HCT116 (cell line): ENCODE results near the gene NBL1. TPM values are rescaled to one million over a fixed set of nuclear protein-coding genes. Genes with fewer than 3 reads are reported as not detected.

Experiments
- ATAC-seq: fragments of 200-7000 bp; cut with Tn5 transposase; 2 replicates; pipeline ENCODE4 v1.9.1; 2020; ENCODE audit warnings: mild to moderate bottlenecking, moderate library complexity
- BruUV-seq: library from RNA; stranded (reverse); fragments of 400-500 nt; replicated peaks from 2 replicates; lab custom pipeline; 2021; lab: Mats Ljungman, UMichigan
- CTCF ChIA-PET: fragments of 300-600 bp; sonication (Branson Sonifier 250); formaldehyde crosslinking; loops from one replicate; lab custom pipeline; 2021; ENCODE audit warnings: antibody characterized with exemption; lab: Charles Lee
- POLR2A ChIA-PET: fragments of 300-600, 350-600 bp; sonication (Branson Sonifier 250); formaldehyde crosslinking; loops from one replicate; lab custom pipeline; 2021; ENCODE audit warnings: antibody characterized with exemption; lab: Charles Lee
- RAD21 ChIA-PET, 2 experiments: fragments of 300-600 bp; sonication (Branson Sonifier 250); formaldehyde crosslinking; loops; one replicate each; lab custom pipeline; 2023; ENCODE audit warnings: low total read pairs in 2 of 2; ENCODE audit not compliant: uncharacterized antibody in 2 of 2, unreplicated experiment in 2 of 2, low non-redundant PET in 1 of 2; lab: Charles Lee
- DNase-seq: peaks from one replicate; pipeline ENCODE4 v3.0.0-alpha.2; 2010; ENCODE audit warnings: low read depth, low spot score
- H2AFZ ChIP-seq: fragments of 200-600 bp; shearing (Covaris generic), sonication (generic); 2 replicates; pipeline ENCODE4 v1.6.1; 2017; ENCODE audit warnings: low read depth, mixed run types, mixed read lengths, antibody characterized with exemption, low read length; ENCODE audit not compliant: poor library complexity, severe bottlenecking
- H3K27ac ChIP-seq: 2 replicates; pipeline ENCODE4 v1.5.1; 2012; ENCODE audit warnings: low read depth, low read length
- H3K27me3 ChIP-seq: fragments of 200-600 bp; sonication (generic); 2 replicates; pipeline ENCODE4 v1.6.1; 2016; ENCODE audit warnings: mixed run types, low read length, mixed read lengths; ENCODE audit not compliant: insufficient read depth
- H3K36me3 ChIP-seq, 2 experiments: fragments of 200-500 bp in 1 of 2; fragments of 200-600 bp in 1 of 2; sonication (Bioruptor generic) in 1 of 2; sonication (generic) in 1 of 2; 2 replicates each; pipeline versions ENCODE4 v1.5.1 to v1.6.1; 2014 to 2016; ENCODE audit warnings: low read length in 2 of 2, inconsistent platforms in 1 of 2, mixed read lengths in 1 of 2, mixed run types in 1 of 2; ENCODE audit not compliant: insufficient read depth in 2 of 2, control insufficient read depth in 1 of 2
- H3K4me1 ChIP-seq, 2 experiments: fragments of 200-600 bp in 1 of 2; sonication (generic) in 1 of 2; 2 replicates each; pipeline versions ENCODE4 v1.5.1 to v1.6.1; 2012 to 2017; ENCODE audit warnings: low read length in 2 of 2, inconsistent platforms in 1 of 2, mild to moderate bottlenecking in 1 of 2, mixed read lengths in 1 of 2, mixed run types in 1 of 2, moderate library complexity in 1 of 2; ENCODE audit not compliant: insufficient read depth in 2 of 2, control insufficient read depth in 1 of 2
- H3K4me2 ChIP-seq: fragments of 200-600 bp; sonication (generic); 2 replicates; pipeline ENCODE4 v1.6.1; 2017; ENCODE audit warnings: mixed run types, low read length, mixed read lengths
- H3K4me3 ChIP-seq, 2 experiments: fragments of 200-600 bp in 1 of 2; sonication (generic) in 1 of 2; replicated peaks in 1 of 2; 2 replicates each; pipeline ENCODE4 v1.5.1; 2011 to 2016; ENCODE audit warnings: low read length in 2 of 2, control low read depth in 1 of 2, low read depth in 1 of 2, mild to moderate bottlenecking in 1 of 2, mixed read lengths in 1 of 2, mixed run types in 1 of 2
- H3K79me2 ChIP-seq: fragments of 200-600 bp; sonication (generic); 2 replicates; pipeline ENCODE4 v1.6.1; 2017; ENCODE audit warnings: mild to moderate bottlenecking, mixed run types, low read length, moderate library complexity, mixed read lengths; ENCODE audit not compliant: insufficient read depth
- H3K9ac ChIP-seq: fragments of 200-600 bp; sonication (generic); 2 replicates; pipeline ENCODE4 v1.6.1; 2016; ENCODE audit warnings: low read length, mixed read lengths
- H3K9me2 ChIP-seq: fragments of 200-600 bp; sonication (generic), shearing (Covaris generic); 2 replicates; pipeline ENCODE4 v1.6.1; 2017; ENCODE audit warnings: mixed run types, mild to moderate bottlenecking, moderate library complexity; ENCODE audit not compliant: insufficient read depth
- H3K9me3 ChIP-seq, 2 experiments: fragments of 200-500 bp in 1 of 2; fragments of 200-600 bp in 1 of 2; sonication (Bioruptor generic) in 1 of 2; sonication (generic) in 1 of 2; 2 replicates each; pipeline ENCODE4 v1.6.1; 2014 to 2017; ENCODE audit warnings: low read length in 2 of 2, mixed read lengths in 2 of 2, inconsistent platforms in 1 of 2, low read depth in 1 of 2, mild to moderate bottlenecking in 1 of 2, mixed run types in 1 of 2, moderate library complexity in 1 of 2; ENCODE audit not compliant: control insufficient read depth in 1 of 2, insufficient read depth in 1 of 2
- H4K20me1 ChIP-seq: fragments of 200-600 bp; sonication (generic), shearing (Covaris generic); 2 replicates; pipeline ENCODE4 v1.6.1; 2017; ENCODE audit warnings: mixed run types, mild to moderate bottlenecking, moderate library complexity; ENCODE audit not compliant: insufficient read depth
- CBX3 ChIP-seq: IDR thresholded peaks from 2 replicates; pipeline ENCODE4 v1.6.1; 2012; ENCODE audit warnings: low read depth
- CEBPB ChIP-seq: IDR thresholded peaks from 2 replicates; pipeline ENCODE4 v1.6.1; 2012; ENCODE audit warnings: low read depth
- EGR1 ChIP-seq: IDR thresholded peaks from 2 replicates; pipeline ENCODE4 v1.6.1; 2012; ENCODE audit warnings: low read depth
- ELF1 ChIP-seq: IDR thresholded peaks from 2 replicates; pipeline ENCODE4 v1.6.1; 2012; ENCODE audit warnings: low read depth, borderline replicate concordance
- EZH2 ChIP-seq: fragments of 200-600 bp; sonication (generic); IDR thresholded peaks from 2 replicates; pipeline ENCODE4 v1.6.1; 2017; ENCODE audit warnings: antibody characterized with exemption, mixed run types
- EZH2phosphoT487 ChIP-seq: fragments of 200-600 bp; IDR thresholded peaks from 2 replicates; pipeline ENCODE4 v1.6.1; 2018; ENCODE audit warnings: antibody characterized with exemption, borderline replicate concordance
- MAX ChIP-seq: IDR thresholded peaks from 2 replicates; pipeline ENCODE4 v1.6.1; 2012
- POLR2AphosphoS5 ChIP-seq: IDR thresholded peaks from 2 replicates; pipeline ENCODE4 v1.6.1; 2011; ENCODE audit warnings: mild to moderate bottlenecking, low read depth, low read length, moderate library complexity
- SIN3A ChIP-seq: IDR thresholded peaks from 2 replicates; pipeline ENCODE4 v1.6.1; 2012; ENCODE audit warnings: low read depth
- TCF7L2 ChIP-seq: IDR thresholded peaks from 2 replicates; pipeline ENCODE4 v1.7.0; 2011; ENCODE audit warnings: borderline replicate concordance, inconsistent platforms; ENCODE audit not compliant: insufficient read depth, insufficient read length; ENCODE audit errors: extremely low read depth
- ZBTB33 ChIP-seq: IDR thresholded peaks from 2 replicates; pipeline ENCODE4 v1.6.1; 2011; ENCODE audit warnings: mild to moderate bottlenecking, low read length, moderate library complexity; ENCODE audit not compliant: insufficient replicate concordance; ENCODE audit errors: extremely low read depth
- intact Hi-C: fragments of 100-400 bp; cut with micrococcal nuclease; formaldehyde crosslinking; loops from 2 replicates; pipeline ENCODE4 v1.10.0; 2022
- total RNA-seq: library from RNA; stranded (reverse); gene quantifications from one replicate; pipeline ENCODE4 v1.2.1, GENCODE V29; 2021; ENCODE audit not compliant: unreplicated experiment
- TF ChIP-seq, protein P1 (sequence below), 3 experiments: fragments of 200-600 bp in 1 of 3; sonication (generic) in 1 of 3; IDR thresholded peaks in 2 of 3; conservative IDR thresholded peaks in 1 of 3; 2 replicates each; pipeline ENCODE4 v1.5.1; 2012 to 2017; ENCODE audit warnings: low read depth in 2 of 3, low read length in 2 of 3, antibody characterized with exemption in 1 of 3, borderline replicate concordance in 1 of 3, control low read depth in 1 of 3, mild to moderate bottlenecking in 1 of 3, mixed read lengths in 1 of 3, mixed run types in 1 of 3, moderate library complexity in 1 of 3; ENCODE audit not compliant: insufficient read depth in 1 of 3

NBL1 gene
- total RNA-seq, 1 experiment from 2014 or later, result 75.4 TPM

GRCh38 chr1:19615438-19615837 is 28.7 kb upstream of the NBL1 start:
- CTCF ChIA-PET, result no interaction called here
- no peak overlapping the region for H3K9ac ChIP-seq
- peaks cover 61% of the 10 kb centered on the region for H3K79me2 ChIP-seq

More at GRCh38 chr1:19615438-19615837, 28.7 kb upstream of the NBL1 start:
- H3K4me1 ChIP-seq, result no peaks in the 10 kb centered on the region
- ATAC-seq (no peak), DNase-seq (no peak)
- no peak overlapping the region for H3K27ac ChIP-seq
- no peak overlapping the region for H3K4me3 ChIP-seq
- H3K4me2 ChIP-seq, result no peak overlapping the region
- peaks cover 7% of the 10 kb centered on the region; the same call in 1 of the 2 replicates for H4K20me1 ChIP-seq
- intact Hi-C loops, result no loop called here
- no peaks in the 10 kb centered on the region for H3K9me3 ChIP-seq
- POLR2A ChIA-PET, result no interaction called here
- RAD21 ChIA-PET, result no interaction called here
- H3K27me3 ChIP-seq, result no peaks in the 10 kb centered on the region
- no peak for TF ChIP-seq POLR2AphosphoS5
- no peak for TF ChIP-seq CEBPB
- no peak for TF ChIP-seq MAX
- no peak for TF ChIP-seq SIN3A
- no peak for TF ChIP-seq ZBTB33
- TF ChIP-seq TCF7L2, result no peak
- TF ChIP-seq ELF1, result no peak
- no peak for TF ChIP-seq EZH2phosphoT487
- no peak for TF ChIP-seq CBX3
- no peak for TF ChIP-seq EZH2
- TF ChIP-seq, protein P1, sequence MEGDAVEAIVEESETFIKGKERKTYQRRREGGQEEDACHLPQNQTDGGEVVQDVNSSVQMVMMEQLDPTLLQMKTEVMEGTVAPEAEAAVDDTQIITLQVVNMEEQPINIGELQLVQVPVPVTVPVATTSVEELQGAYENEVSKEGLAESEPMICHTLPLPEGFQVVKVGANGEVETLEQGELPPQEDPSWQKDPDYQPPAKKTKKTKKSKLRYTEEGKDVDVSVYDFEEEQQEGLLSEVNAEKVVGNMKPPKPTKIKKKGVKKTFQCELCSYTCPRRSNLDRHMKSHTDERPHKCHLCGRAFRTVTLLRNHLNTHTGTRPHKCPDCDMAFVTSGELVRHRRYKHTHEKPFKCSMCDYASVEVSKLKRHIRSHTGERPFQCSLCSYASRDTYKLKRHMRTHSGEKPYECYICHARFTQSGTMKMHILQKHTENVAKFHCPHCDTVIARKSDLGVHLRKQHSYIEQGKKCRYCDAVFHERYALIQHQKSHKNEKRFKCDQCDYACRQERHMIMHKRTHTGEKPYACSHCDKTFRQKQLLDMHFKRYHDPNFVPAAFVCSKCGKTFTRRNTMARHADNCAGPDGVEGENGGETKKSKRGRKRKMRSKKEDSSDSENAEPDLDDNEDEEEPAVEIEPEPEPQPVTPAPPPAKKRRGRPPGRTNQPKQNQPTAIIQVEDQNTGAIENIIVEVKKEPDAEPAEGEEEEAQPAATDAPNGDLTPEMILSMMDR (IDR thresholded peaks at IDR 0.05 in 2 of 3, conservative IDR thresholded peaks at IDR 0.05 in 1 of 3; ENCODE audit: borderline replicate concordance in 1 of 3, insufficient read depth in 1 of 3, low read depth in 2 of 3, low read length in 2 of 3), result no peak
- TF ChIP-seq EGR1, result no peak
- 0 out of 4 replicates have a peak, but pooled peaks cover 0 to 5% of the 10 kb centered on the region in 2 experiments for H3K36me3 ChIP-seq
- no peaks in the 10 kb centered on the region for H3K9me2 ChIP-seq
- no TSS peak for BruUV-seq
- no peak overlapping the region for H2AFZ ChIP-seq
